AG08395 (cell line): ENCODE data around the gene LMAN2.
"Not testable (repeated sequence)": the region's sequence is repeated elsewhere in the genome, so short reads cannot be mapped to it uniquely, and the experiment has no call there.

Experiments
- DNase-seq: peaks from one replicate; pipeline ENCODE4 v3.0.0; 2012; ENCODE audit warnings: mixed read lengths, low spot score

LMAN2 gene

DNA sequence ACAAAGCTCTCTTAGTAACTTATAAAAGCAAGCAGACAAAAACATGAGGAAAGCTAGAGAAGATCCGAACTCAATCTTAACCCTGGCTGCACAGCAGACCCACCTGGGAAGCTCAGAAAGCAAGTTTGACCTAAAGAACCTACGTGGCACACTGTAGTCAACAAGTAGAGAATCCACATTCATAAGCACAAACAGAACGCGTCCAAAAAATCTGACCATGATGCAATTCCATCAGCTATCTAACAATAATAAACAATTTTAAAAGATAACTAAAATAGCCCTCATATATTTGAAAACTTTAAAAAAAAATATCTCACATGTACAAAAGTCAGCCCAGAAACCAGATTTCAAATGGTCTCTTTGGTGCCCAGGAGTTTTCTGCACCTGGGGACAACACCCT lies 4.6 kb downstream of the LMAN2 start:
- no peak for DNase-seq

- no peak for DNase-seq
Observed at GRCh38 chr5:177344891-177345290, 6.6 kb downstream of the LMAN2 start.

DNA sequence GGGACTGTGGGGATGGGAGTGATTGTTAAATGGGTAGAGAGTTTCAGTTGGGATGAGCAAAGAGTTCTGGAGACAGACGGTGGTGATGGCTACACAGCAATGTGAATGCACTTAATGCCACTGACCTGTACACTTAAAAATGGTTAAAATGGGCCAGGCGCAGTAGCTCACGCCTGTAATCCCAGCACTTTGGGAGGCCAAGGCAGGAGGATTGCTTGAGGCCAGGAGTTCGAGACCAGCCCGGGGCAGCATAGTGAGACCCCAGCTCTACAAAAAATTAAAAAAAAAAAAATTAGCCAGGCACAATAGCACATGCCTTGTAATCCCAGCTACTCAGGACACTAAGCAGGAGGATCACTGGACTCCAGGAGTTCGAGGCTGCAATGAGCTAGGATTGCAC lies 7.7 kb downstream of the LMAN2 start:
- no peak for DNase-seq

DNA sequence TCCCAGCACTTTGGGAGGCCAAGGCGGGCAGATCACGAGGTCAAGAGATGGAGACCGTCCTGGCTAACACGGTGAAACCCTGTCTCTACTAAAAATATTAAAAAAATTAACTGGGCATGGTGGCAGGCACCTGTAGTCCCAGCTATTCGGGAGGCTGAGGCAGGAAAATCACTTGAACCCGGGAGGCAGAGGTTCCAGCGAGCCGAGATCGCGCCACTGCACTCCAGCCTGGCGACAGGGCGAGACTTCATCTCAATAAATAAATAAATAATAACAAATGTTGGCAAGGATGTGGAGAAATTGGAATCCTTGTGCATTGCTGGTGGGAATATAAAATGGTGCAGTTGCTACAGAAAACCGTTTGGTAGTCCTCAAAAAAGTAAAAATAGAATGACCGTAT lies 8.5 kb downstream of the LMAN2 start:
- DNase-seq, result not testable (repeated sequence)

GRCh38 chr5:177339107-177339638 lies 12.3 kb downstream of the LMAN2 start:
- DNase-seq, result no peak

DNA sequence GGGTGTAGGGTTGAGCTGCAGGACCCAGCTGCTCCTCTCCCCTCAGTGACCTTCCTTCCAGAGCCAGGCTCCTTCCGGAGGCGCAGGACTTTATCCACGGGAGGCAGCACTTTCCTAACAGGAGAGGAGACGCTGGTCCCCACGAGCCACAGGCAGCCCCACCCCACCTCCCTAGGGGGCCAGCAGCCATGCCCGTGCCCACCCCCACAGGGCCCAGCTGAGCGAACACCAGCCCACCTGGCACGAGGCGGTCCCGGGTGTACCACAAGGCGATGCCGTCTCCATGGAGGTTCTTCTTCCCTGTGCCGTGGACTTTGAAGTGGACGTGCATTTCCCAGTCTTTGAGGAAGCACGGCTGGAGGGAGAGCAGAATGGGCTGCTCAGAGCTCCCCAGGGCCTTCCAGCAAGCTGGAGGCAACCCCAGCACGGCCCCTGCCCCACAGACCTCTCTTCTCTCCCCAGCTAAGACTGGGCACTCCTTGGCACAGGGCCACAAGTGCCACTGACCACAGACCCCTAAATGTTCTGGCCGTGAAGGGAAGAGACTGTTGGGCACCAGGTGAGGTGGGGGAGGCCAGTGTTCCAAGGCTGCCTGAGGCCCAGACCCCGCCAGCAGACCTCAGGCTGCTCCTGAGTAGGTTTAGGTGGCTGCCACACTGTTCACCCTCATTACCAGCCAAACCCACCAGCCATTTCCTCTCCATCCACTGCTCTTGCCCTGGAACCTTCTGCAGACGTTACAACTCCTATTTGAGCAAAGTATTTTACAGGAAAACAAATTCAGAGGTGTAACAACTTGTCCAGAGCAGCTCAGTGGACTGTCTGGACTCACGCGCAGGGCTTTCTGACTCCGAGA lies 13.0 kb downstream of the LMAN2 start:
- no peak for DNase-seq

DNA sequence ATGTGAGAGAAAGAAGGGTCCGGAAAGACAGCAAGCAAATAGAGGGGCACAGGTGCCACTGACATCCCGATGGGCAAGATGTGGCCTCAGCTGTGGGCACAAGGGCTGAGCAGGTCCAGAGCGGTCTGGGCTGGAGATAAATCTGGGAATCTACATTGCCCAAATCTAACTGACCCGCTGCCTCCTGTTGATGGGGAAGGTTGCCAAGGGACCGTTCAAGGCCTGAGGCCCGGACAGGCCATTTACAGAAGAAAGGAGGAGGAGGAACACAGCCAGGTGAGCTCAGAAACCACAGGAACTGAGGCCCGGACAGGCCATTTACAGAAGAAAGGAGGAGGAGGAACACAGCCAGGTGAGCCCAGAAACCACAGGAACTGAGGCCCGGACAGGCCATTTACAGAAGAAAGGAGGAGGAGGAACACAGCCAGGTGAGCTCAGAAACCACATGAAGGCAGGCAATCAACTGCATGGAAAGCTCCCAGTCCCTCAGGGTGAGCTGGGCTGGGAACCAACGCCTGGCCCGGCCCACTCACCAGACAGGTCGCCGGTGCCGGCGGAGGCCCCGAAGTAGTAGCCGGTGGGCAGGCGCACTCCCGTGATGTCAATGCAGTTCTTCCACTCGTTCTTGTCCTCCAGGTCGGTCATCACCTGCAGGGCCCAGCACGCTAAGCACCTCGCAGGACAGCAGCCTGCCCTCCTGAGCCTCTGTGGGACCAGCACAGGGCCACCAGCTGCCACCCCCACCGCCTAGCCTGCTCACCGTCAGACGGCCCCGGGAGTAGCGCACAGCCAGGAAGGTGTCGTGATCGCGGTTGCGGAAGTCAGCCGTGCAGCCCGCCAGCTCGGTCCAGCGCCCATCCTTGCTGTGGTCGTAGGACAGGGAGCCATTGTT lies 14.6 kb downstream of the LMAN2 start:
- DNase-seq, result no peak

DNA sequence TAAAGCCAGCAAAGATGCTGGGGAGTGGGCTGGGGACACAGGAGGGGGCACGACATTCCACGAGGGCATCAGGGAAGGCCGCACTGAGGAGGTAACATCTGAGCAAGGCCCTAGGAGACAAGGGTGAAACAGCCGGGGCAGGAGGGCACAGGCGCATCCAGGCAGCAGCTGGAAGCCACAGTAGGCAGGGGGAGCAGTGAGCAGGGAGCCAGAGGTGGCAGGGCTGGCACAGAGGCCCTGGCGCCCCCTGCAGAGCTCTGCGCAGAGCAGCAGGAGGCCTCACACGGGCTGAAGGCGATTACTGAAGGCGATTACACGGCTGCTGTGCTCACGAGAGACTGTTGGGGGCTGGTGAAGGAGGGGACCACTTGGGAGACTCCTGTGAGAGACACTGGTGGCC lies 15.4 kb downstream of the LMAN2 start:
- no peak for DNase-seq

- no peak for DNase-seq
Observed at GRCh38 chr5:177335701-177336065, 15.8 kb downstream of the LMAN2 start.

DNA sequence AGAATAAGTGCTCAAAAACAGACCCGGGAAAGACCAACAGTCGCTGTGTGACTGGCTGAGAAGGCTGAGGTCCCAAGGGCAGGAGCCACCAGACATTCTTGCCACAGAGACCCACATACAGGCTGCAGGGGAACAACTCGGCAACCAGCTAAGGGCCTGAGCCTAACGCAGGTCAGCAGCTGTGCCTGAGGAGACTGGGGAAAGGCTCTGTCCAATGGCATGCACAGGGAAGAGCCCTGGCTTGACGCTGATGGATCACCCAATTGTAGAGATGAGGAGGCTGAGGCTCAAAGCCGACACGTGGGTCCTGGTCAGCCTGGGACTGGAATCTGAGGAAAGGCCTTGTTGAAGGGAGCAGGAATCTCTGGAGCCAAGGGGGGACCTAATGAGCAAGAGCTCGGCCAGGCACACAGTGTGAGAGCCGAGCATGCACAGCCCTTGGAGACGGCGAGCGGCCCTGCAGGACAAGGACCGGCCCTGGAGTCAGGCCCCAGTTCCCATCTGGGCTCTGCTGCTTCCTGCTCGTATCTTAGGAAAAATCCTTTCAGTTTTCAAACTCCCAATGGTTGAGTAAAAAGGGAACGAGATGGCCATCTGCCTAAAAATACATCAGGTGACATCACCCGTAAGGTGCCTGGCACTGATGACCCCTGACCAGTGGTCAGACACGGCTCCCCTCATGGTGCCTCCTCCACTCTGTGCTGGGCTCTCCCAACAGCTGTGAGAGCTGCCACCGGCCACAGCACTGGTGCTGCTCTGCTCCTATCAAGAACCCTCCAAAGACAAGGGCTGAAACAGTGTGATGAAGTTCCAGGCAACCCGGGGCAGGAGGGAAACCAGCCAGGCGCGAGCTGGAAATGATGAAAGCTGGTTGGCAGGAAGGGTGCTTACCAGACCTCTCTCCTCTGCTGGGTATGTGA lies 16.4 kb downstream of the LMAN2 start:
- DNase-seq, result no peak

DNA sequence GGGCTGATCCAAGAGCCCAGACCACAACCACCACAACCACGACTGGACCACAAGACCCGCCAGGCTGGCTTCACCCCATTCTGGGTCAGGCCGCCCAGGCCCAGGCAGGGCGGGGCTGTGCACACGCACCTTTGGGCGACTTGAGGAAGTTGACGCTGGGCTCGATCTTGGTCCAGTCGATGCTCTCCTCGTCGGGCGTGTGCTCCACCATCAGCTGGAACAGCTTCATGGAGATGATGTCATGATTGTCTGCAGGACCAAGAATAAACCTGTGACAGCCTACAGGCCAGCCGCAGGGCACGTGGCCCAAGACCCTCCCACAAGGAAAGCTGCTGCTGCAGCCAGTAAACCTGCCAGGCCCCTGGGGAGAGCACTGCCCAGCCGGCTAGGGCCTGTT lies 17.3 kb downstream of the LMAN2 start:
- DNase-seq, result no peak

GRCh38 chr5:177333420-177334154 lies 17.9 kb downstream of the LMAN2 start:
- no peak for DNase-seq

DNA sequence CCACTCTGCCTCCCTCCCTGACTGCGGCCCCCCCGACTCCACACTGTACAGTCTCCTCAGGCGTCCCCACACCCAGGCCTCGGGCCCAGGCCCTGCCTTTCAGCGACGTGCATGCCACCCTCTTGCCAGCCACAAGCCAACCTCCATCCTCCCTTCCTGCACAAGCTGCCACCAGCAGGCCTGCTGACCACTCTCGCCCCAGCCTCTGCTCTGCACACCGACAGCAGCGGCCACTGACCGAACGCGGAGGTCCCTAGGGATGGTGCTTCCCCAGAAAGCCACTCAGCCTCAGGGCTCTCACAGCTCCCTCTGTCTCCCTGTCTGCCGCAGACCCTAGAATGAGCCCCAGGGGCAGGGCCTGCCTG lies 18.6 kb downstream of the LMAN2 start:
- no peak for DNase-seq

GRCh38 chr5:177332031-177332895 lies 19.2 kb downstream of the LMAN2 start:
- no peak for DNase-seq

- no peak for DNase-seq
Observed at GRCh38 chr5:177330991-177331842, 20.3 kb downstream of the LMAN2 start.

GRCh38 chr5:177329883-177330282 lies 21.6 kb downstream of the LMAN2 start:
- DNase-seq, result no peak

- no peak for DNase-seq
Observed at GRCh38 chr5:177328545-177329231, 22.8 kb downstream of the LMAN2 start.
